Astrocyte (in vitro differentiated cells and primary cell): ENCODE data around the gene SUSD4.

Experiments
- CTCF ChIP-seq: IDR thresholded peaks from 2 replicates; pipeline ENCODE4 v1.5.1; 2011; ENCODE audit warnings: low read depth, mild to moderate bottlenecking, inconsistent platforms, low read length, moderate library complexity; ENCODE audit not compliant: insufficient read depth
- EZH2 ChIP-seq: IDR thresholded peaks from 2 replicates; pipeline ENCODE4 v1.6.1; 2012; ENCODE audit warnings: mild to moderate bottlenecking, low read length, inconsistent platforms; ENCODE audit not compliant: insufficient read depth

DNA sequence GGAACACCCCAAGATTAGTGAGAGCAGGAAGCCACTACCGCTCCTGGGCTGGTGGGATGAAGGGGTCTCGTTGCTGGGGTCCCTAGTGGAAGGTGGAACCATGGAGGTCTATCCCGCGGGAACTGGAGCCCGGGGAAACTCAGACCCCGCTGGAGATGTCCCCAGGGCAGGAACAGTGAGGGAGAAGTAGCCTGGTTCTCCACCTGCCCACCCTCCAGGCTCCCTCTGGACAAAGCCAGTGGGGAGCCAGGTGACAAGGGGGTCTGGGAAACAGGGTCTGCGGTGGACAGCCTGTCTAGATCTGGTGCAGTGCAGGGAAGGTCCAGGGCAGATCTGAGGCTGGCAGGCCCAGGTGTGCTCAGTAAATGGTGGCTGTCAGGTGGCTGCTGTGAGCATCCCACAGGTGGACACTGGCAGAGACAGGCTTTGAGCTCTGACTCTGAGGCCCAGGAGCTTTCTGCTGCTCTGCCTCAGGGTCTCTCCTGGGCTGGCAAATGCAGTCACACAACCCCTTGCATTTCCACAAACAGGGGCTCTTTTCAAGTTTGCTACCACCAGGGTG, 132.9 kb downstream of the SUSD4 start:
- TF ChIP-seq CTCF (no peak), EZH2 (no peak)
